HG02852 (cell line): ENCODE results near the gene EML1.

Experiments
- ATAC-seq: cut with Tn5 transposase; IDR thresholded peaks from one replicate; pipeline ENCODE4 v1.9.1; 2021; ENCODE audit warnings: mild to moderate bottlenecking, moderate library complexity; ENCODE audit not compliant: unreplicated experiment

EML1 gene

DNA sequence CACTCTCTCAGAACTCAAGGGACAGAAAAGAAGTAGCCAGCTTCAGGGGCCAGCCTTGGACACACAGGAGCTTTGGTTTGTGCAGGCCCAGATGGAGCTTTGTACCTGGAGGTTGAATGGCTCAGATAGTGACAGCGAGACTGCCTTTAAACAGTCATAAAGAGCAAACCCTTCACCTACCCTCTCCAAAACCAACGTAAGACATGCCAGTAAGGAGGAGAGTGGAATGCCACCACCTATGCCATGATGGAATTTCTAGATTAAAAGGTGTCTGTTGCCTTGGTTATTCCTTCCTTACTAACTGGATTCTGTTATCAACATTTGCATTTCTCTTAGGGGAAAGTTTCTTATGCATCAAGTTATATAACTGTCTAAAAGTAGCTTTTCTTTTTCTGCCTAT lies 98.1 kb downstream of the EML1 start:
- no peak for ATAC-seq

DNA sequence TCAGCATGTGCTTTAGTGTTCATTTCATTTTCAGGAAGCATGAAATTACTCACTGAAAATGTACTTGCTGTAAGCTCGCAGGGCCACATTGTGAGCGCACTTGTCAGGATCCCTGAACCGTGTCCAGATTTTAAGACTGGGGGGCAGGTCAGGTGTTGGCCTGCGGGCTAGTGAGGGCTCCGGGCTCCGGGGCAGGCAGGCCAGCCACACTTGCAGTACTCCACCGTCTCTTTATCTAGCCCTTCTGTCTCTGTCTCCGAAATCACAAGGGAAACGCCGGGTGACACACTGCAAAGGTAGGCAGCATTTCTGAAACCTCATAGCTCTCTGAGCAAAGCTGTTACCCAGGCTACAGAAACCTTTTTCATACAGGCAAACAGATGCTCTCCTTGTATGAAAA lies 98.7 kb downstream of the EML1 start:
- ATAC-seq: peak; percentile 75

DNA sequence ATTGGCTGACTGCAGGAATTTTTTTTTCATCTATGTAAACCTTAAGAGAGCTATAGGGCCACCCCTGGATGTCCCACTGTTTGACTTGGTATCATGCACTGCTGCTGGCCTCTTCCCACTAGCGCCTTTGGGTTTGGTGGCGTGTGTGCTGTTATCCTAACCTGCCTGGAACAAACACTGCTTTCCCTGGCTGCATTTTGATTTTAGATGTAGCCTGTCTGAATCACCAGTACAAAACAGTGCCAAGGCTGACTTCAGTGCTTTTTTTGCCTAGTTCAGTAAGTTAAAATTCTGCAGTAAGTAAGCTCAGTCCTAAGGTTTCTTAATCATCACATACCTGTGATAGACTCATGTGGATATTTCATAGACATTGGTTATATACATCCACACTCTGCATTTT lies 99.2 kb downstream of the EML1 start:
- ATAC-seq: no peak

DNA sequence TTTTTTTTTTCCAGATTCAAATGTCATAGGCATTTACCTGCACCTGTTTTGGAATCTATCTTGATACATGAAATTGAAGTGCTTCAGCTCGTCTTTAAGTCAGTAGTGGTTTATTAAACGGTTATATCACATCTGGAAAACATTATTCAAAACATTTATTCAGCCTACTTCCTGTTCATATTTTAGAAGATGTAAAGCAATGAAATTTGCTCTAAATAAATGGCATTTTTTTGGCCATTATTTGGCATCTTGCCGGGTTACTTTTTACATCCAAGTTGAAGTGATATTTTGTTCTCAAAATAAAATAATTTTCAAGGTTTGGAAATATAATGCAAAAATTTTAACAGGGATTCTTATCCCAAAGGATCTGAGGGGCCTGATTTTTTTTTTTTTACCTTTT lies 103.1 kb downstream of the EML1 start:
- no peak for ATAC-seq

DNA sequence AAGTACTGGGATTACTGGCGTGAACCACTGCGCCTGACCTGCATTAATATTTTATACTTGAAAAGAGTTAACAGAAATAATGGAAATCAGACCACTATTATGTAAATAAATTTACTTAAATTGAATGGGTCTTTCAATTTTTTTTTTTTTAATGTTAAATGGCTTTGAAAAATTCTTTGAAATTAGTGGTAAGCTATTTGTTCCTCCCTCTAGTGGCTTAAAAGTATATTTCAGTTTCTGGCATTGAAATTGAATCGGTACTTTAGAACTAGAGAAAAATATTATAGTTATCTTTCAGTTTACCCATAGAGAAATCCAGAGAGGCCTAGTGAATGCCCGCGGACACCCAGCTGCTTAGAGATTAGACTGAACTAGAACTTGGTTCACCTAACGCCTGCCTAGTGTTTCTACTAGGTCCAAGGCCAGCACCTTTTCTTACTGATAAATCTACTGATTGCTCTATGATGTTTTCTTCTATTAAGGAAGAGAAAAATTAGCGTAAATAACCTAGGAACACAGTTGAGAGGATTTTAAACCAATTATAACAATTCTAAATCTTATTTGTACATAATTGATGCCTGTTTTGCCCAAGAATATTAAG lies 106.5 kb downstream of the EML1 start:
- no peak for ATAC-seq

DNA sequence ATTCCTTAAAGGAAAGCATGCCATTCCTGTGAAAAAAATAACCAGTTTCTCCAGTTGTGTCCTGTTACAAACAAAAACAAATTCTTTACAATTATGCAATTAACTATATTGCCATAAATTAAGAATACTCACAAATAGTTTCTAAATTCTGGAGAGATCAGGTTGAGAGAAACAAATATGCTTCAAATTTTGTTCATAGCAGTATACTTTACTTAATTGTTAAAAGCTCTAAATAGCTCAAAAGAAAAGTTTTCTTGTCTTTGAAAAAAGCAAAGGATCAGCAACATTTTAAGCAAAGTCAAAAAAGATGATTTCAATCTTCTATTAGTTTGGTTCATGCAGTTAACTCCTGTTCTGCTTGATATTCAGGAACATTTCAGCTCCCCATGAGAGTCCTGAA lies 109.7 kb downstream of the EML1 start:
- no peak for ATAC-seq

DNA sequence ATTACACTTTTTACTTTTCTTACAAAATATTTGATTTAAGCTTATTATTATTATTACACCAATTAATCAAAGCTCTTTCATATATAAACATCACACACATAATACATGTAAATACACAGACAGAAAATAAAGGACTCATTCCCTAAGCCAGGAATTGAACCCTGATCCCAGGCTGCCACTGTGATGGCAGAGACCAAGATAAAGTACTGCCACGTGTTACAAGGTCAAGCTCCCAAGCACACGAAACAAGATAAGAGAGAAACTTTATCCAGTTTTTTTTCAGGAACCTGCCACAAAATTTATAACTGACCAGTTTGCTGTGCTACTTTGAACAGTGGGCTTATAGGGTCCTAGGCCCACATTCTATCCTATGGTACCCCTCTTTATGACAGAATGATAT lies 111.3 kb downstream of the EML1 start:
- no peak for ATAC-seq

DNA sequence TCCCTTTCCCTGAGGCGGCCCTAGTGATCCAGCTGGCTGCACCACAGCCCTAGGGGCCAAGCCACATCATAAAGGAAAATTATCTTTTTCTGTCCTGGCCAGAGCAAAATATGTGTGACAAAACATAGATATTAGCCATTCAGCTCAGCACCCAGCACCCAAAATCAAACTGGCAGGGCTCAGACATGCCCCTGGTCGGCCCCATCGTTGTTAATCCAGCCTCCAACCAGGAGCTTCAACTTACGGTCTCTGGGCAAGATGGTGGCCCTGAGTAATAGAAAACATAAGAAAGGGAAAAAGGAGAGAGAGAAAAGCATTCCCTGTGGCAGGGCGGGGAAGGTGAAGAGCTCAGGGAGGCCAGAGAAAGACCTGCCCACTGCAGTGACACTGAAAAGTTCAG lies 111.9 kb downstream of the EML1 start:
- ATAC-seq: no peak

DNA sequence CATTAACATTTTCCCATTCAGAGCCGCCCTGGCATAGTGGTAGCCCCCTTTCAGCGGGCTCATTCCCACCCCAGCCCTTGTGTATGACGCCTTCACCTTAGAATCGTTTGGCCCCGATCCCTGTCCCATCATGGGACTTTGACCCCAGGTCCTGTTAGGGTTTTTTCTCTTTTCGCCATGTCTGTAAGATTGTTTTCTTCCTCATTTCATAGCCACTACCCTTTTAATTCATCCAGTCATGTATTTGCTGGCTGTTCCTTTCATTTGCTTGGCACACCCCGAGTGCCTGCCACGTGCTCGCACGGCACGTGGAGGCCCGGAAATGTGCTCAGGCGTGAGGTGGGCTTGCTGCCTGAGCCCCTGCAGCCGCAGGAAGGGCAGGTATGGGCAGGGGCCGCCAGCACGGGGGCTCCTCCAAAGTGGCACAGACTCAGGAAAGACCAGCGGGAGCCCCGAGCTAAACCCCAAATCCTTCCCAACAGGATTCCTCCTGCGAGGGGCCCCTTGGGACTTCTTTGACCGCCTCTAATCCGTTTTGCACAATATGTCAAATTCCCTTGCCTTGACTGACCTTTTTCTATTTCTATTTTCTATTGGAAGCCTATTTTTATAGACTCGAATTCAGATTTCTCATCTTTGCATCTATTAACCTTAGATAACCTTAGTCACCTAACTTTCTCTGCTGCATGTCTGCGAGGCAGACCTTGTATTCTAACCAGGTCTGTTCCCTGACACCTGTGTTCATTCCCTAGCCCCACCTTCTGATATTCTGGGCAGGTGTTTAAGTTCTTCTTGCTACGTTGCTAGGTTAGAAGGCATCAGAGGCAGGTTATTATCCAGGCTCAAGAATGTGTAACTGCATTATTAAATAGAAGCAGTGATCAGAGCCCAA lies 114.8 kb downstream of the EML1 start:
- no peak for ATAC-seq

DNA sequence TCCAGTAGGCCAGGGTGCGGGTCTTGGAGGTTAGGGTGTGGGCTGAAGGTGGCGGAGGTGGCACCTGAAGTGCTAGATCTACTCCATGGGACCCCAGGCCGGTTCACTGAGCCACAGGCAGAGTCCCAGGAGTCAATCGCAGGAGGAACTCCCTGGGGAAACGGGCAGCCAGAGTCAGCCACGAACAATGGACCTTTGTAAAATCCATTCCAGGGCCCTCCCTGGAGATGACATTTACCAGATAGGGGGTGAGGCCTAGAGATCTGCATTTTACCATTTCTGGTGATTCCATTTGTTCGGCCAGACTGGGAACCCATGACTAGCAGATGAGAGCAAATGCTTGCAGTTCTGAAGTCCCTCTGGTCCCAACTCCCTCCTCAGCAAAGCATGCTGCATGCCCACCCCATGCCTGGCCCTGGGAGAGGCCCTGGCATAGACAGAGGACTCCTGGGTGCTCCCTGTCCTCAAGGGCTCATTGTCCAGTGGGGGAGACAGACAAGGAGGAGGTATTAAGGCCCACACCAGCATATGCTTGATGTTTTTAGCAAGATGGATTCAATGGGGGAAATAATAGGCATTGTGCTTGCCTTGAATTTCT lies 115.5 kb downstream of the EML1 start:
- no peak for ATAC-seq

DNA sequence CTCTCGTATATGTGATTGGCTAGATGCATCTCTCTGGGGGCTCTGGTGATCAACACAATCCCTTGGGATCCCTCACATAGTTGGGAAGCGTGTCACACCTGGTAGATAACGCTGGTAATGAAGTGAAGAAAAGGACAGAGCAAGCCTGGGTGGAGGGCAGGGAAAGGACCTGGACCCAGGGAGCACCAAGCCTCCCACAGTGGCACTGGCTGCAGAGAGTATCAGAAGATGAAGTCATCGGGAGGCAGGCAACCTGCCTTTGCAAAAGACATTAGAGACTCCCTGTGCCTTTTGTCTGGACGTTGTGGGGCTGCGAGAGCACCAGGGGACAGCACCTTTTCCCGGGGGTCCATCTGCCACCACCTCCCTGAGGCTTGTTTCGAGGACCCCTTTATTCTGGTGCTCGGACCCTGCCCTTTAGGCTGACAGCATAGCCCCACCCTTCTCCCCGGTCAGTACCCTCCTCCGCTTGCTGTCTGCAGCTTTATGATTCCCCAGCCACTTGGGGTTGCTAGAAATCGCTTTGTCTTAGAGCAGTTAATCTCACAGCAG lies 116.4 kb downstream of the EML1 start:
- no peak for ATAC-seq

DNA sequence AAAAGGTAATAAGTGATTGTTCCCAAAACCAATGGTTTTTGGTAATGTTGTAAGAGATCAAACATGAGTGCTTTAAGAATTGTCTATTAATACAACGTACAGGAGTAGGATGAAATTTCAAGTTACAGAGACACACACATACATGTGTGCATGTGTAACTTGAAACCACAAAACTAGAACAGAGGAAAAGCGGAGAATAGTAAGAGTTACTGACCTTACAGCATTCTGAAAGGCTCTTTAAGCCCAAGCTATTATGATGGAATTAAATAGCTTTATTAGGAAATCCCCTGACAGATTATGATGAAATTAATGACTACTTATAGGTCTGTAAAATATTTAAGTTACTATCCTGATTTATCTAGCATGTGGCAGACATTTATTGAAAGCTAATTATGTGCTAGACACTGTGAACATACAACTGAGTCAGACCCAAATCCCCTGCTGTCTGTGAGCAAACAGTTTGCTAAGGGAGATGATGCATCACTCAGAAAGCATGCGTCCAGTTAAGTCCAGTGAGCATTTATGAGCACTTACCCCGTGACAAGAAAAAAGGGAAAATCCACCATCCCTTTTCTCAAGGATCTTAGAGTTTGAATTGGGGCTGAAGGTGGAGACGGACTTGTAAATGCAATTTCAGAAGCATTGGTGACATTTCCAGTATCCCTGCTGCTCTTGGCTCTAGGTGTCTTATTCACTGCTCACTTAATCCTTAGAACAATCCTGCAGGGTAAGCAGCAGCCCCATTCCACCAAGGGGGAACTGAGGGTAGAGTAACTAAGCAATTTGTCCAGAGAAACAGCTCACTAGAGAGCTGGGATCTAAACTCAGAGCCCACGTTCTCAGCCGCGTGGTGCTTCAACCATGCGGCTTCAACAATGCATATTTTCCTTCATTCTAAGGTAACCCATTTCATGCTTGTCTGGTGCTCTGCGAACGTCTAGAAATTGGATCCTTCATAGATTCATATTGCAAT lies 117.4 kb downstream of the EML1 start:
- no peak for ATAC-seq

DNA sequence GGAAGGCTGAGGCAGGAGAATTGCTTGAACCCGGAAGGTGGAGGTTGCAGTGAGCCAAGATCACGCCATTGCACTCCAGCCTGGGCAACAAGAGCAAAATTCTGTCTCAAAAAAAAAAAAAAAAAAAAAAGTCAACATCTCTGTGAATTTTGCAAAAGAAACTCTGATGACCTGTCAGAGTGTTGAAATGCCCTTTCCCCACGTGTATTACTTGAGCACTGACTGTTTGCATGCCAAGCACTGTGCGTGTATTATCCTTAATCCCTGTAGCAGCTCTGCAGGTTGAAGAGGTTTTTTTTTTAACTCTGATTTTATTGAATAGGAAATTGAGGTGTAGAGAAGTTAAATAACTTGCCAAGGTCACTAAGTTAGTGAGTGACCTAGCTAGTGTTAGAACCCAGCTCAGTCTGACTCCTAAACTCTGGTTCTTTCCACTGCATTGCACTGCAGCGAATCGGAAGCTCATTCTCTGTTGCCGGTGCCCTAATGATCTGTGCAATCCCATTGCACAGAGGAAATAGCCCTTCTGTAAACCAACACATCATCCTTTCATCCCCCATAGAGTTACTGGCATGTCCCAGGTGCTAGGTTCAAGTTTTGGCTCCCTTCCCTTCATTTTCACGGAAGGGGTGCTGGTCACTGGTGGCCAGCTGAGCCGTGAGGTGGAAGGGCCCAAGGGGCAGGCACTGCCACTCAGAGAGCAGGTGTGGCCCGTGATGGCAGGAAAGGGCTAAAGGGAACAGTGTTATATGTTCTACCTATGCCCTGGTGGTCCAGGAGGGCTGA lies 122.3 kb downstream of the EML1 start:
- ATAC-seq: no peak

DNA sequence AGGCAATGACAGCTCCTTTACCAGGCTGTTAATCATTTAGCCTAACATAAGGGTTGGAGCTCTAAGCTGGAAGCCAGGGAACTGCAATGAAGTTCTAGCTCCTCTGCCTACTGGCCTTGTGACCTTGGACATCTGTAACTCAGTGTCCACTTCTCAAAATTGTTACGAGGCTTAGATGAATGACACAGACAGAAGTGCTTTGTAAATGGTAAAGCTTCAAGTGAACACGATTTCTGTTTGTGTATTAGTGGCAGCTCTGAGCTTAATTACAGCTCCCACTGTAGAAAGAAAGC lies 122.8 kb downstream of the EML1 start:
- no peak for ATAC-seq

DNA sequence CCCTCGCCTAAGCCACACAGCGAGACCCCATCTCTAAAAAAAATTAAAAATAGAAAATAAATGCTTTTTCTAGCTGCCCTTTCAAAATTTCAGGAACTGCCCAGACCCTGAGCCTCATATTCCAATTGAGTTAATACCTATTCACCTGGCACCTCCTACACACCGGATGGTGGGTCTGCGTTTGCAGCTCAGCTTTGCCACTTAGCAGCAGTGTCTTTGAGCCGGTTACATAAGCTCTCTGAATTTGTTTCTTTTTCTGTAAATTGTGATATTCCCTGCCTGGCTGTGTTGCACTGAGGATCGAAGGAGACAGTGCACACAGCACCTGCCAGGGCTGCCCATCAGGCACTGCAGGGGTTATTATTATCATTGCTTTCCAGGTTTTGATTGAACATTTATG lies 125.6 kb downstream of the EML1 start:
- no peak for ATAC-seq

DNA sequence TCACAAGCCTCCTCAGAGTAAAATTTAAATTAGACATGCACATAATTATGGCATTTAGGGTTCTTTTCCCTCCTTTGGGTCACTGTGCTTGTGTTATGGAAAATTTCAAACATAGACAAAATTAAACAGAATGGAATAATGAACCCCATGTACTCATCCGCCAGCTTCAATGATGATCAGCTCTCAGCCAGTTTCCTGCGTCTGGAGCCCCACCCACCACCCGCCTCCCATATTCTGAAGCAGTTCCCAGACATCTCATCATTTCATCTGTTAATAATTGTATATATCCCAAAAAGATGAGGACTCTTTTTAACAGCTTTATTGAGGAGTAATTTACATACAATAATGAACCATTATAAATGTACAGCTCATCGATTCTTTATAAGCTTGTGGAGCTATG lies 128.2 kb downstream of the EML1 start:
- no peak for ATAC-seq

DNA sequence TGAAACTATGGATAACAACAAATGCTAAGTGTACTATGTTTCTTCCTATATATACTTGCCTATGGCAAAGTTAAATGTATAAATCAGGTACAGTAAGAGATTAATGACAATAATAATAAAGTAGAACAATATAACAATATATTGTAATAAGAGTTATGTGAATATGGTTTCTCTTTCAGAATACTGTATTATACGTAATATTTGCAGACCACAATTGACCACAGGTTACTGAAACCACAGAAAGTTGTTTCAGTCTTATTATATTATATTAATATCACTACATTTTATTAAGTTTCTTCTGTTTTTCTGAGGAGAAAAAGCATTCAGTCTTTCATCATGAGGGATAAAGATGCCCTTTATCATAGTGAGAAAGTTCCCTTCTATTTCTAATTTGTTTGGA lies 131.2 kb downstream of the EML1 start:
- no peak for ATAC-seq

DNA sequence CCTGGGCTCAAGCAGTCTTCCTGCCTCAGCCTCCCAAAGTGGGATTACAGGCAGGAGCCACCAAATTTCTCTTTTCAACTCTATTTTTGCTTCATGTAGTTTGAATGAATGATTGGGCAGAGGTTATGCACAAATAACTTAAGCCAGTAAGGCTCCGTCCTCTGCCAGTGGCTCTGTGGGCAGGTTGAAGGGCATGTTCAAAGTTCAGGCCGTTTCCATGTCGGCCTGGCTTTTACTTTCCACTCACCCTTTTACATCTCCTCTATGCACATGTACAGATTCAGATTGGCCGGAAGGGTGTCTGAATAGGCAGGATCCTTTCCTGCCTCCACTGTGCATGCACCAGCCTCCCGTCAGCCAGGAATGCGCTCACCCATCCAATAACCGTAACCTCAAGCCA lies 132.3 kb downstream of the EML1 start:
- ATAC-seq: no peak

DNA sequence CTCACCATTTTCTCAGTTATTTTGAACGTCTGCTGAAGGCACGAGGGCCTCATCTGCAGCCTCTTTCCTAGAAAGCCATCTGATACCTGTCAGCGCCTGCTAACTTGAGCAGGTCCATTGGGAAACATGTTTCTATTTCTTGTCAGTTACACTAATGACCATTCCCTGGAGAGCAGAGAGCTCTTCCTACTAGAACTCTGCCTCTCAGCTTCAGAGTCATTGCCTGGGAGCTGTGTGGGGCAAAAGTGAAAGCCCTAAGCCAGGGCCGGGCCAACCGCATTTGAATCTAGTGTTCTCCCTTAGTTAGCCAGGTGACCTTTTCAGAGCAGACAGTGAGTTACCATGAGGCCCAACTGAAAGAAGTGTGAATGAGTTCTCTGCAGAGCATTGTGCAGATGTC lies 135.8 kb downstream of the EML1 start:
- no peak for ATAC-seq

DNA sequence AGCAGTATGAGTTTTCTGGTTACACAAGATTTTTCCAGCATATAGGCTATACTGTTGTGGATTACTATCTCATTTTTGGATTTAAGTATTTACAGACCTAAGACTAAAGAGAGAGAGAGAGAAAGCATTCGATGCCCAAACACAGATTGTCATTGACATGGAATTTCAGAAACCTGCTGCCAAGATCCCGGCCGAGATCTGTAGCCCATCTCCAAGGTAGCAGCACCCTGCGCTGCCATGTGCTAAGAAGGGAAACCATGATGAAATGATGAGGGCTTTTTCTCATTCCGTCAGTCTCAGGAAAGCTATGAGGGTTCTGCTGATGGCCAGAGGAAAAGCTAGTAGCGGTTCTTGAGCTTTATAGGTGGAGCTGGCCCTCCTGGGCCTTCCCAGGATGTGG lies 136.4 kb downstream of the EML1 start:
- no peak for ATAC-seq
